Osteoblast (primary cell): ENCODE measurements around the gene PLA2G5. TPM values are rescaled to one million over a fixed set of nuclear protein-coding genes. Genes with fewer than 3 reads are reported as not detected.

Experiments used
- DNase-seq: peaks from one replicate; pipeline ENCODE4 v3.0.0; 2011; ENCODE audit warnings: low spot score, mixed read lengths; ENCODE audit not compliant: insufficient read length; ENCODE audit errors: missing footprints
- H2AFZ ChIP-seq: 2 replicates; pipeline ENCODE4 v1.6.0; 2011; ENCODE audit warnings: mild to moderate bottlenecking, low read length
- H3K27ac ChIP-seq: 2 replicates; pipeline ENCODE4 v1.5.1; 2011; ENCODE audit warnings: mild to moderate bottlenecking, low read depth, low read length, moderate library complexity
- H3K27me3 ChIP-seq: 2 replicates; pipeline ENCODE4 v1.6.0; 2012; ENCODE audit warnings: mild to moderate bottlenecking, control low read depth, inconsistent platforms, low read length, moderate library complexity; ENCODE audit not compliant: insufficient read depth
- H3K36me3 ChIP-seq: 2 replicates; pipeline ENCODE4 v1.5.1; 2011; ENCODE audit warnings: mild to moderate bottlenecking, low read length, control low read depth, moderate library complexity; ENCODE audit not compliant: insufficient read depth
- H3K4me1 ChIP-seq: 2 replicates; pipeline ENCODE4 v1.5.1; 2011; ENCODE audit warnings: mild to moderate bottlenecking, low read length, control low read depth, moderate library complexity; ENCODE audit not compliant: insufficient read depth
- H3K4me2 ChIP-seq: 2 replicates; pipeline ENCODE4 v1.6.0; 2011; ENCODE audit warnings: mild to moderate bottlenecking, low read length; ENCODE audit not compliant: insufficient read depth
- H3K4me3 ChIP-seq: fragments of 200-600 bp; sonication (generic); 3 replicates; pipeline ENCODE4 v1.5.1; 2012; ENCODE audit warnings: mild to moderate bottlenecking, low read length, inconsistent platforms; ENCODE audit not compliant: insufficient read depth
- H3K79me2 ChIP-seq: 2 replicates; pipeline ENCODE4 v1.6.0; 2012; ENCODE audit warnings: mild to moderate bottlenecking, low read length, control low read depth, inconsistent platforms; ENCODE audit not compliant: insufficient read depth
- H3K9me3 ChIP-seq: 2 replicates; pipeline ENCODE4 v1.5.1; 2011; ENCODE audit warnings: low read depth, low read length, control low read depth
- H4K20me1 ChIP-seq: 2 replicates; pipeline ENCODE4 v1.6.0; 2012; ENCODE audit warnings: mild to moderate bottlenecking, low read length, control low read depth; ENCODE audit not compliant: insufficient read depth
- CTCF ChIP-seq: IDR thresholded peaks from 2 replicates; pipeline ENCODE4 v1.5.1; 2011; ENCODE audit warnings: mild to moderate bottlenecking, low read depth, low read length, moderate library complexity; ENCODE audit errors: extremely low read depth
- total RNA-seq: library from RNA; depleted of rRNA; stranded (reverse); fragments of >200 nt; gene quantifications from 2 replicates; pipeline ENCODE4 v1.2.3, GENCODE V29; 2012

Gene PLA2G5
- 1.8 and 2.9 TPM in 2 replicates for total RNA-seq

GRCh38 chr1:20069874-20070273, at the start of gene PLA2G5:
Gene PLA2G5 (plus strand): TSS chr1:20070194. CDS start chr1:20084831, 14,637 bp downstream.
- H3K27ac ChIP-seq, result peak within 1 kb of the TSS; percentile 17

GRCh38 chr1:20028125-20028524, 41.9 kb upstream of the PLA2G5 start:
- H3K79me2 ChIP-seq, result no peaks in the 10 kb centered on the region
- no peaks in the 10 kb centered on the region for H3K36me3 ChIP-seq
- no peak overlapping the region for H3K27ac ChIP-seq
- H3K9me3 ChIP-seq, result no peaks in the 10 kb centered on the region
- H3K4me1 ChIP-seq, result no peaks in the 10 kb centered on the region
- H3K4me3 ChIP-seq, result no peak overlapping the region
- DNase-seq, result no peak
- no peak overlapping the region for H3K4me2 ChIP-seq
- H2AFZ ChIP-seq, result no peak overlapping the region
- TF ChIP-seq CTCF, result no peak
- H4K20me1 ChIP-seq, result no peaks in the 10 kb centered on the region
- H3K27me3 ChIP-seq, result peaks cover 25% of the 10 kb centered on the region

More at GRCh38 chr1:20069874-20070273, at the start of gene PLA2G5:
- peak within 1 kb of the TSS; percentile 65 for H3K4me3 ChIP-seq
- H2AFZ ChIP-seq, result peak within 1 kb of the TSS; percentile 73
- H3K9me3 ChIP-seq, result no peaks in the 10 kb centered on the region
- no peak for DNase-seq
- H4K20me1 ChIP-seq, result no peaks in the 10 kb centered on the region
- H3K4me1 ChIP-seq, result peaks cover 39% of the 10 kb centered on the region
- H3K79me2 ChIP-seq, result no peaks in the 10 kb centered on the region
- TF ChIP-seq CTCF, result no peak
- no peaks in the 10 kb centered on the region for H3K36me3 ChIP-seq
- no peaks in the 10 kb centered on the region for H3K27me3 ChIP-seq
- H3K4me2 ChIP-seq, result peak within 1 kb of the TSS; percentile 54

GRCh38 chr1:20028726-20029125, 41.3 kb upstream of the PLA2G5 start:
- Histone ChIP-seq H3K27ac (no peak overlapping the region), H3K9me3 (no peaks in the 10 kb centered on the region)

More at GRCh38 chr1:20028726-20029125, 41.3 kb upstream of the PLA2G5 start:
- Histone ChIP-seq H3K27me3 (peaks cover 25% of the 10 kb centered on the region), H3K4me3 (no peak overlapping the region), H3K36me3 (no peaks in the 10 kb centered on the region), H3K4me1 (no peaks in the 10 kb centered on the region), H2AFZ (no peak overlapping the region), H3K4me2 (no peak overlapping the region), H4K20me1 (no peaks in the 10 kb centered on the region), H3K79me2 (no peaks in the 10 kb centered on the region)
- no peak for DNase-seq
- no peak for TF ChIP-seq CTCF
